Hepatocyte (in vitro differentiated cells): Measurements from ENCODE around the gene CYP27A1. TPM values are rescaled to one million over a fixed set of nuclear protein-coding genes. Genes with fewer than 3 reads are reported as not detected.

ENCODE experiments used
- DNase-seq: peaks from one replicate; pipeline ENCODE4 v3.0.0-alpha.2; 2016; ENCODE audit warnings: low spot score
- H2AFZ ChIP-seq: fragments of 200-600 bp; sonication (generic); 2 replicates; pipeline ENCODE4 v1.6.0; 2016; ENCODE audit warnings: antibody characterized with exemption, mild to moderate bottlenecking
- H3K27ac ChIP-seq: fragments of 200-600 bp; sonication (generic); 2 replicates; pipeline ENCODE4 v1.5.1; 2016; ENCODE audit warnings: mild to moderate bottlenecking
- H3K27me3 ChIP-seq: fragments of 200-600 bp; sonication (generic); 2 replicates; pipeline ENCODE4 v1.6.1; 2016
- H3K36me3 ChIP-seq: fragments of 200-600 bp; sonication (generic); replicated peaks from 2 replicates; pipeline ENCODE4 v1.5.1; 2016; ENCODE audit warnings: low read depth; ENCODE audit not compliant: insufficient read depth
- H3K4me1 ChIP-seq: fragments of 200-600 bp; sonication (generic); 2 replicates; pipeline ENCODE4 v1.5.1; 2016; ENCODE audit warnings: mild to moderate bottlenecking, moderate library complexity; ENCODE audit not compliant: insufficient read depth
- H3K4me2 ChIP-seq: fragments of 200-600 bp; sonication (generic); 2 replicates; pipeline ENCODE4 v1.6.0; 2016
- H3K4me3 ChIP-seq: fragments of 200-600 bp; sonication (generic); 2 replicates; pipeline ENCODE4 v1.5.1; 2016; ENCODE audit warnings: mild to moderate bottlenecking
- H3K79me2 ChIP-seq: fragments of 200-600 bp; sonication (generic); 2 replicates; pipeline ENCODE4 v1.6.0; 2017; ENCODE audit warnings: mild to moderate bottlenecking
- H3K9me2 ChIP-seq: fragments of 200-600 bp; sonication (generic); replicated peaks from 2 replicates; pipeline ENCODE4 v1.6.0; 2017; ENCODE audit warnings: mild to moderate bottlenecking; ENCODE audit not compliant: insufficient read depth
- H3K9me3 ChIP-seq: fragments of 200-600 bp; sonication (generic); 2 replicates; pipeline ENCODE4 v1.5.1; 2016; ENCODE audit warnings: low read depth, mild to moderate bottlenecking
- H4K20me1 ChIP-seq: fragments of 200-600 bp; sonication (generic); 2 replicates; pipeline ENCODE4 v1.6.0; 2016; ENCODE audit warnings: mild to moderate bottlenecking; ENCODE audit not compliant: insufficient read depth, poor library complexity, severe bottlenecking
- EZH2 ChIP-seq: fragments of 200-600 bp; sonication (generic); IDR thresholded peaks from 2 replicates; pipeline ENCODE4 v1.6.1; 2016; ENCODE audit warnings: antibody characterized with exemption, mild to moderate bottlenecking, borderline replicate concordance
- EZH2phosphoT487 ChIP-seq: fragments of 200-600 bp; sonication (generic); IDR thresholded peaks from one replicate; pipeline ENCODE4 v1.6.1; 2018; ENCODE audit warnings: antibody characterized with exemption, mild to moderate bottlenecking, low read depth, moderate library complexity; ENCODE audit not compliant: unreplicated experiment, severe bottlenecking
- WGBS: methylation state at CpG from one replicate; pipeline ENCODE4 v1.1.6; 2016; ENCODE audit warnings: low lambda C conversion rate; ENCODE audit errors: missing lambda C conversion rate; 5-methylcytosine and 5-hydroxymethylcytosine counted together
- polyA plus RNA-seq: library from polyadenylated mRNA; unstranded; fragments of >200 nt; fragmentation: Nextera tagmentation; extraction: Ambion mirVana; gene quantifications from 2 replicates; pipeline ENCODE4 v1.2.1, GENCODE V29; 2016
- total RNA-seq: library from RNA; depleted of rRNA; stranded (reverse); fragments of >200 nt; gene quantifications from 2 replicates; pipeline ENCODE4 v1.2.3, GENCODE V29; 2014
- TF ChIP-seq, protein P1 (sequence below): fragments of 200-600 bp; sonication (generic); IDR thresholded peaks from 2 replicates; pipeline ENCODE4 v1.5.1; 2016; ENCODE audit warnings: antibody characterized with exemption, mild to moderate bottlenecking; ENCODE audit not compliant: poor library complexity

The CYP27A1 gene
- total and polyA plus RNA-seq, 2 experiments from 2014 or later, result 34.5 to 44.8 TPM

DNA sequence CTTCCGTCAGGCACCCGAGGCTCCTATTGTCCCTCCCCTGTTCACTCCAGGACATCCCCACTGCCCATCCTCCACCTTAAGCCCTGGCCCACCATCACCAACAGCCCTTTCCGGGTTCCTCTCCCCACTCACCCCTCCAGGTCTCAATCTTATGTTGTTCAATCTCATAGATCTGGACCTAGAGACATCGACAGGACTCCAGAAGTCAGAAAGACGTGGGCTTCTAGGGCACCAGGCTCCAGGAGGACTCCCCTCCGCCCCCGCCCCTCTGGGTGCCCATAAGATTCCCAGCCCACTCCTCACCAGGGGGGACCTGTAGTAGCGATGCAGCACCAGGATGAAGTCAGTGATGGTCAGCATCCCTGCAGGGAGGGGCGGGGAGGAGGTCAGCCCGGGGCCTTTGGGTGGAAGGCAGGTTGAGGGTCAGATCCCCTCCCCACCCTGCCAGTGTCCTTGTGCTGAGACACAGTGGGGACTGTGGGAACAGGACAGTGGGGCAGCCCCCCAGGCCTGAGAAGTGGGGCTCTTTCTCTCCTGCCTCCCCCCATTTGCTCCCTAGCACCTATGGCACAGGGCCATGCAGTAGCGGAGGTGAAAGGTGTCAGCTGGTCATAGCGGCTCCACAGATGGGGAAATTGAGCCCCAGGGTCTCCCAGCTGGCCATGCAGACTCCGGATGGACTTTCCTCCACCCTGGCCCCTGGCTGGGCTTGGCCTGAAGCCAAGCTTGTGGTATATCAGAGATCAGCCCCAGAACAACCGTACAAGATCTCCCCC, 45.9 kb downstream of the CYP27A1 start:
- DNase-seq, result no peak
- Histone ChIP-seq H4K20me1 (no peaks in the 10 kb centered on the region), H3K27ac (no peak overlapping the region), H3K4me1 (no peaks in the 10 kb centered on the region), H3K4me2 (no peak overlapping the region), H3K9me3 (no peaks in the 10 kb centered on the region), H3K27me3 (no peaks in the 10 kb centered on the region), H3K36me3 (no peaks in the 10 kb centered on the region), H3K9me2 (no peaks in the 10 kb centered on the region), H3K4me3 (no peak overlapping the region), H3K79me2 (no peaks in the 10 kb centered on the region), H2AFZ (no peak overlapping the region)
- 78% methylated on average over 11 of the region's 14 CpGs for WGBS
- TF ChIP-seq, protein P1, sequence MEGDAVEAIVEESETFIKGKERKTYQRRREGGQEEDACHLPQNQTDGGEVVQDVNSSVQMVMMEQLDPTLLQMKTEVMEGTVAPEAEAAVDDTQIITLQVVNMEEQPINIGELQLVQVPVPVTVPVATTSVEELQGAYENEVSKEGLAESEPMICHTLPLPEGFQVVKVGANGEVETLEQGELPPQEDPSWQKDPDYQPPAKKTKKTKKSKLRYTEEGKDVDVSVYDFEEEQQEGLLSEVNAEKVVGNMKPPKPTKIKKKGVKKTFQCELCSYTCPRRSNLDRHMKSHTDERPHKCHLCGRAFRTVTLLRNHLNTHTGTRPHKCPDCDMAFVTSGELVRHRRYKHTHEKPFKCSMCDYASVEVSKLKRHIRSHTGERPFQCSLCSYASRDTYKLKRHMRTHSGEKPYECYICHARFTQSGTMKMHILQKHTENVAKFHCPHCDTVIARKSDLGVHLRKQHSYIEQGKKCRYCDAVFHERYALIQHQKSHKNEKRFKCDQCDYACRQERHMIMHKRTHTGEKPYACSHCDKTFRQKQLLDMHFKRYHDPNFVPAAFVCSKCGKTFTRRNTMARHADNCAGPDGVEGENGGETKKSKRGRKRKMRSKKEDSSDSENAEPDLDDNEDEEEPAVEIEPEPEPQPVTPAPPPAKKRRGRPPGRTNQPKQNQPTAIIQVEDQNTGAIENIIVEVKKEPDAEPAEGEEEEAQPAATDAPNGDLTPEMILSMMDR, result no peak
- no peak for TF ChIP-seq EZH2phosphoT487

GRCh38 chr2:218828477-218828778, 46.5 kb downstream of the CYP27A1 start:
- Histone ChIP-seq H2AFZ (no peak overlapping the region), H3K9me3 (no peaks in the 10 kb centered on the region), H3K4me2 (no peak overlapping the region), H3K4me3 (no peak overlapping the region), H3K79me2 (no peaks in the 10 kb centered on the region), H4K20me1 (no peaks in the 10 kb centered on the region), H3K4me1 (no peaks in the 10 kb centered on the region), H3K36me3 (no peaks in the 10 kb centered on the region), H3K27ac (no peak overlapping the region), H3K9me2 (no peaks in the 10 kb centered on the region), H3K27me3 (no peaks in the 10 kb centered on the region)
- DNase-seq, result no peak
- 100% methylated on average over 4 of the region's 4 CpGs for WGBS
- TF ChIP-seq, protein P1, result no peak
- no peak for TF ChIP-seq EZH2phosphoT487
- no peak for TF ChIP-seq EZH2

DNA sequence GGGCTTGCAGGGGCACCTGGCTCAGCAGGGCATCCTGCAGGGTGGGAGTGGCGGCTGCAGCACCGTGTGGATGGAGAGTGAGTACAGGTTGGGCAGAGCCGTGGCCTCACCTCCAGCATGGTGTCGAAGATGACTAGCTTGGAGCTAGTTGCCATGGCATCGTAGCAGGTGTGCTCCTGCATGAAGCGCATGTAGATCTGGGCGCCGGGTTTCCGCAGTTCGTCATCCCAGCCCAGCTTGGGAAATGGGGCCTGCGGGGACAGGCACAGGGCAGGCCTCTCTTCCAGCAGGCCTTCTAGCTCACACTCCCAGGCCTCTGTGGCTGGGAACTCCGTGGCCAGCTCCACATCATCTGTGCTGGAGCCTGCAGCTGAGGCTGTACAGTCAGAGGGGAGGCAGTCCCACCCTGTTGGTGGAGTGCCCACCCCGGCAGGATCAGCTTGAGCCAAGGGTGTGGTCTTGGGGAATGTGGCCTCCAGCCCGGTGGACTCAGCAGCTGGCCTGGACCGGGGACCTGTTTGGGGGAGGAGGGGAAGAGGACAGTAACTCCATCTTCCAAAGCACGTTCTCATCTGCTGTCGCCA, 48.0 kb downstream of the CYP27A1 start:
- no peak for TF ChIP-seq EZH2phosphoT487
- no peak for TF ChIP-seq EZH2
- TF ChIP-seq, protein P1, result no peak
- no peak for DNase-seq
- H3K4me1 ChIP-seq, result no peaks in the 10 kb centered on the region
- H3K4me3 ChIP-seq, result no peak overlapping the region
- H3K79me2 ChIP-seq, result no peaks in the 10 kb centered on the region
- H3K36me3 ChIP-seq, result no peaks in the 10 kb centered on the region
- no peak overlapping the region for H3K27ac ChIP-seq
- no peaks in the 10 kb centered on the region for H3K9me2 ChIP-seq
- H4K20me1 ChIP-seq, result no peaks in the 10 kb centered on the region
- 87% methylated on average over 17 of the region's 17 CpGs for WGBS
- no peak overlapping the region for H2AFZ ChIP-seq
- H3K9me3 ChIP-seq, result no peaks in the 10 kb centered on the region
- no peak overlapping the region for H3K4me2 ChIP-seq
- peaks cover 4% of the 10 kb centered on the region for H3K27me3 ChIP-seq
